ENCODE measurements around the gene SAMD7.
A peak's percentile ranks its signal among the peaks of the same experiment; 100 is the strongest.

Gene SAMD7

GRCh38 chr3:169907944-169908343, 3.4 kb upstream of the SAMD7 start:
- DNase-seq (ENCODE audit: low spot score) = no peak

GRCh38 chr3:169913323-169913722, 2.0 kb downstream of the SAMD7 start:
- peak; percentile 30 for DNase-seq (ENCODE audit: low spot score)

DNA sequence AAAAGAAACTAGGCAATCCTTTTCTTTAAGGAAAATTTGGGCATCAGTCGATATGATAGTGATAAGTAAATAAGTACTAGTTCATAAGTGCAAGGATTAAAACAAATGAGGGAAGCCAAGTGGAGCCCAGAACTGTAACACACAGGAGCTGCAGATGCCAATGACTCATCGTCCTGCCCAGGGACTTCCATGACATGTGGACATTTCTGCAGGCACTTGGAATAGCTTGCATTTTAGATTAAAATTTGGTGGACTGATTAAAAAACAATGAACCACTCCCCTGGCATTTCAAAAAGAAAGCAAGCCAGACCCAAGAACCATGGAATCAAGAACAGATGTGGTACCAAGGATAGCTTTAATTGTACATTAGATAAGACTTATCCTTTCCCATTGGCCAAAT, 2.9 kb downstream of the SAMD7 start:
- no peak for DNase-seq (ENCODE audit: low spot score)

DNA sequence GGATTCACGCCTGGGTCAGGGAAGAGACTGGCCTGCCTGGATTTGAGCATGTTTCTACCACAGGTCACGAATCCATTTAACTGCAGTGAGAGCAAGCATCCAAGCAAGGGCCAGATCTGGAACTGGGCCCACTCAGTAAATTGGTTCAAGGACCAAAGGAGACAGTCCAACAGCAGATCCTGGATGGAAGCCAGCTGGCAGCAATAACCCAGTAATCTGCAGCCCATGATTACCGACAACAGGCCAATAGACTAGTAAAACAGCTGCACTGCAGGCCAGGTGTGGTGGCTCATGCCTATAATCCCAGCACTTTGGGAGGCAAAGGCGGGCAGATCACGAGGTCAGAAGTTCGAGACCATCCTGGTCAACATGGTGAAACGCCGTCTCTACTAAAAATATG, 11.8 kb downstream of the SAMD7 start:
- DNase-seq (ENCODE audit: low spot score) = no peak

DNA sequence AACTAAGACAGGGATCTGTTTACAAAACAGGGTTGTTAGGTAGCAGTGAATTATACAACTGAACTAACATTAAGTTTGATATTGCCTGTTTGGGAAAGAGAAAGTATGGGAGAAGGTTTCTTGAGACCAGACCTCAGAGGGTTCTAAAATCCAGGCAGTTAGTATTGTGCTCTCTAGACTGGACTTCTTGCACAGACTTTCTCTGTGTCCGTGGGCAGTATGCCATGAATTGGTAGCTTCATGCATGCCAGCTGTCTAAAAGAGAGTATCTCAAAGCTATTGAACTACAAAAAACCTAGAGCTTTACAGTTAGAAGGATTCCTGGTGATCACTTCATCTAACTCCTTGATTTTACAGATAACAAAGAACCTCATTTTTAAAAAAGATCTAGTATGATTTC, 12.5 kb downstream of the SAMD7 start:
- no peak for DNase-seq (ENCODE audit: low spot score)

DNA sequence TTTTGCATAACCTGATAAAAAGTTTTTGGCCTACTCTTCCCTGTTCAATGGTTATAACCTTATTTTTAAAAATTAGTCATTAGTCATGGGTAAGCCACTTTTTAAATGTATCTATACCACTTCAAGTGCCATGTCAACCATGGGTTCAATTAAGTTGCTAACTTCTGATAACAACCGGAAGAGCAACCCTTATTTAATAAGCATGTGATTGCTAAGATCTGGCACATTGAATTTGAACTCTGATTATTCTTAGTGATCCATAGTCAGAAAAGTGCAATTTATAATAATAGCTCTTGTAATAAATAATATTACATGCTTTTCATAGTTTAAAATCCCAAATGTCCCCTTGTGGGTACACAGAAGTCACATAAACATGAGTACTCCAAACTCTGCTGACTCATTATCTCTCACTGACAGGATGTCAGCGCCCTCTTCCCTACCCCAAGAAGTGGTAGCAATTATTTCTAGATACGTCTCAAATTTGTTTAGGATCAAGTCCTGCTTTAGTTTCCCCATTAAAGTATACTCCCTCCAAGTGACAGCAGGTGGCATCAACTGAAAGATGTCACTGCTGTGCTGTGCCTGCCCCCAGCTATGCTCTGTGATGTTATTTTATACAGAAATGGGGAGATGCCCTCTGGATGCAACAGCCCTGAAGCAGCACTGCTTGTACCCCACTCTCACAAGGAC, 18.6 kb downstream of the SAMD7 start:
- DNase-seq (ENCODE audit: low spot score) = no peak

DNA sequence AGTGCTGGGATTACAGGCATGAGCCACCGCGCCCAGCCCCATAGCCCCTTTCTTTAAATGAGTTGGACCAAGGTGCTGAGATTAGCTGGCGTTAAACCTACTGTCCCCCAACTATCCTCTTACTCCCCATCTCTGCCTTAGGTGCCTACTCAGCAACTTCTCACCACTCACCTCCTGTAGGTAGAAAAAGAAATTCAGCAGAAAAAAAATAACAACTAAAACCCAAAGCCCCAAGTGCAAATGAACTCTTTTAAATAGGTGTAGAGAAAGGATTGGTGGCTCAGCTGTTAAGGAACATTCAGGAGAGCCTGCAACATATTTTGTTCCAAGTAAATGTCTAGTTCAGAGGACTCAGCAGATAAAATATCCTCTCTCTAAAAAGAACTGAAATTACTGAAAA, 19.5 kb downstream of the SAMD7 start:
- no peak for DNase-seq (ENCODE audit: low spot score)

GRCh38 chr3:169931747-169932520, 20.6 kb downstream of the SAMD7 start:
- DNase-seq (ENCODE audit: low spot score) = no peak

- no peak for DNase-seq (ENCODE audit: low spot score)
Observed at GRCh38 chr3:169939320-169939719, 27.9 kb downstream of the SAMD7 start.

- DNase-seq (ENCODE audit: low spot score) = no peak
Observed at GRCh38 chr3:169939751-169940150, 28.4 kb downstream of the SAMD7 start.

DNA sequence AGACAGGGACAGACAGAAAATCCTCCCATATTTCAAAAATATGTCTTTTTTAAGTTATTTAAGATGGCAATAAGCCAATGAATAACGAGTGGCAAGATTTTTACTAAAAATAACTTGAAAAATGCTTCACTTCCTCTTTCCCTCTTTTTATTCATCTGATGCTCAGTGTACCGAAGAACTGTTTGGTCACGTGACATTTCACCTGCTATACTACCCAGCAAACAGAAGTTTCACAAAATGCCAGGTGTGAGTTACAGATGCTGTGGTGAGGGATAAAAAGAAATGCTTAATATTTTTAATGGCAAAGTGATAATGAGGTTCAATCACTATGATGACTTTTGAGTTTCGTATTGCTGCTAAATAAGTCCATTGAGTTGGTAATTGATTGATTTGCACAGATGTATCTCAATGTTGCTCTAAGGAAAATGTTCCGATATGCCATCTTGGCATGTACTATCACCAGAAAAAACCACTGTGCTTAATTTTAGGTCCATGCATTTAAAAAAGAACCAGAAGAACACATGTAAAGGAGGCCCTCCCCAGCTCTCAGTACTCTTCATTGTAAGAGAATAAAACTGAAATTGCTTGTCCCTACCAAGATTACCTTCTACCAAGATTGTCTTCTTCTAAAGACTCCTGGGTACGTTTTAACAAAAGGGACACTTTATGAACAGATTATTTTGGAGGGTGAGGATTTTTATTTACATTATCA, 29.3 kb downstream of the SAMD7 start:
- no peak for DNase-seq (ENCODE audit: low spot score)

- DNase-seq (ENCODE audit: low spot score) = no peak
Observed at GRCh38 chr3:169945313-169945712, 33.9 kb downstream of the SAMD7 start.

DNA sequence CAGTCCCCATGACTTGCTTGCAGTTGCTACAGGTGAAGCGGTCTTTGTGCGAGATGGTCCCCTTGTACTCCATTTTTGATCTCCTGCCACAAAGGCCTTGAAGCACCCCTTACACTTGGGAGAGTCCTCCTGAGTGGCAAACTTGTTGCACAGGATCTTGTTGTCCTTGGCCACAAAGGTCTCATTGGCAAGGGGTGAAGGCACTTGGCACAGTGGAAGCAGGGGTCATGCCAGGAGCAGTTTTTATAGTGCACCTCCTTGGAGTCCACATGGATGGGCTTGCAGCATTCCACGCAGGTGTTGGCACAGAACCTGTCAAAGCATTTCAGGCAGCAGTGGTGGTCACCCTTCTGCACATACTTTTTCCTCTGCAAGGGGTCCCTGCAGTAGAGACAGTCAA, 35.0 kb downstream of the SAMD7 start:
- DNase-seq (ENCODE audit: low spot score) = no peak

GRCh38 chr3:169948559-169949448, 37.4 kb downstream of the SAMD7 start:
- no peak for DNase-seq (ENCODE audit: low spot score)

DNA sequence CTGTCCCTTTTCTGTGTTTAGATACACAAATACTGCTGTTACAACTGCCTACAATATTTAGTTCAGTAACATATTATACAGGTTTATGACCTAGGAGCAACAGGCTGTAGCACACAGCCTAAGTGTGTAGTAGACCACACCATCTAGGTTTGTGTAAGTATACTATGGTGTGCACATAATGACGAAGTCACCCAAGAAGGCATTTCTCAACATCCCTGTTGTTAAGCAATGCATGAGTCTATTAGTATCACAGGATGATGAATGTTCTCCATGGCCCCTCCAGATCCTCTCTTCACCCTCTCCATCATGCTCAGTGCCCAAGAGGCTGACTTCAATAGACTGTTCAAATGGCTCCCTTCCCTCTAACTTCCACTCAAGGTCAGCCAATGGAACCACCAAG, 40.7 kb downstream of the SAMD7 start:
- no peak for DNase-seq (ENCODE audit: low spot score)

- no peak for DNase-seq (ENCODE audit: low spot score)
Observed at GRCh38 chr3:169953462-169954141, 42.2 kb downstream of the SAMD7 start.

DNA sequence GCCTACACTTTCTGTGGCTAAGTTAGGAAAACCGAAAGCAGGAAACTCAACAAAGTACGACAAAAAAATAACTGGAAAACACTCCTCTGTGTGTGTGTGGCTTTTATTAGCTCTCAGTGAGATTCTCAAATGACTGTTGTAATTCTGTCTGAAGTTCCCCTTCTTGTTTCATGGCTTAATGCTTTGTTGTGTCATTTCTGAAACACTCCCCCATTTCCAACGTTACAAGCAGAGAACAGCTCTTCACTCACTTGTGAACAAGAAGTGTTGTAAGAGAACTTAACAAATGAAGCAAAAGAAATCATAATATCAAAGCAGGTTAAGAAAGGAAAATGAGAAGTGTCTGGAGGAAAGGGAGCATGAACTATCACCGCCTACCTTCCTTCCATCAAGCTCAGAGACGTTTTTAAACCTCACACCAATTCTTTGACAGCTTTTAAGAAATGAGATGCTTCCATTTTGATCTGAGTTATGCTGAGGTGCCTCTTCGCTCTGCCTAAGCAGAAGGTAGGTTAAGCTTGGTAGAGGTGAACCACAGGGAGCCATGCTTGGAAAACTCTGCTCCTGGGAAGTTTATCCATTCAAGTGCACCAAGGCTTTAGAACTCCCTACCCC, 42.9 kb downstream of the SAMD7 start:
- DNase-seq (ENCODE audit: low spot score) = no peak

DNA sequence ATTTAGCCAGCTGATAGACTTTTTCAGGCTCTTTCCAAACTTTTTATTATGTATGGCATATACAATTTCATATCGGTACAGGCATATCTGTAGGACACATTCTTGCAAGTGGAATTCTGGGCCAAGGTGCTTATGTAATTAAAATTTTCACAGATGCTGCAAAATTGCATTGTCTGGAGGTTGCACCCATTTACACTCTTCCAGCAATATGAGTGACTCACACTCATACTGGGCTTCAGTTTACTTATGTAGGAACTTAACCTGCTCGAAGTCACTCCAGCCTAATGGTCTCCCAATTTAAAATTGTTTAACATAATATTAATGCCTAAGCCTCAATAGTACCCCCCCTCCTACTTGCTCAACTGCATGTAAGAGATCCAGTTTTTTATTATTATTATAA, 44.0 kb downstream of the SAMD7 start:
- no peak for DNase-seq (ENCODE audit: low spot score)

- DNase-seq (ENCODE audit: low spot score) = no peak
Observed at GRCh38 chr3:169964176-169964575, 52.8 kb downstream of the SAMD7 start.

GRCh38 chr3:169965562-169966427, 54.4 kb downstream of the SAMD7 start:
- DNase-seq (ENCODE audit: low spot score) = peak; percentile 30

Measured in D341Med (cell line).